GM18508 (cell line): ENCODE data around the gene TPCN1.

ENCODE experiments used
- ATAC-seq: cut with Tn5 transposase; IDR thresholded peaks from one replicate; pipeline ENCODE4 v1.9.1; 2021; ENCODE audit warnings: moderate number of reproducible peaks; ENCODE audit not compliant: insufficient read depth, unreplicated experiment

Gene TPCN1

GRCh38 chr12:113239288-113239771 lies 18.1 kb downstream of the TPCN1 start:
- no peak for ATAC-seq

GRCh38 chr12:113239811-113240331 lies 18.6 kb downstream of the TPCN1 start:
- no peak for ATAC-seq

GRCh38 chr12:113240395-113240794 lies 19.1 kb downstream of the TPCN1 start:
- ATAC-seq: no peak

GRCh38 chr12:113241191-113242025 lies 20.1 kb downstream of the TPCN1 start:
- ATAC-seq: no peak

- ATAC-seq: no peak
These were observed 20.8 kb downstream of the TPCN1 start for GRCh38 chr12:113242026-113242418.

GRCh38 chr12:113242560-113242959 lies 21.3 kb downstream of the TPCN1 start:
- no peak for ATAC-seq

- ATAC-seq: no peak
These were observed 22.8 kb downstream of the TPCN1 start for GRCh38 chr12:113244047-113244460.

GRCh38 chr12:113244478-113244958 lies 23.3 kb downstream of the TPCN1 start:
- no peak for ATAC-seq

GRCh38 chr12:113245695-113246477 lies 24.6 kb downstream of the TPCN1 start:
- no peak for ATAC-seq

GRCh38 chr12:113246478-113247122 lies 25.3 kb downstream of the TPCN1 start:
- ATAC-seq: no peak

GRCh38 chr12:113247123-113248050 lies 26.1 kb downstream of the TPCN1 start:
- ATAC-seq: no peak

GRCh38 chr12:113248051-113248825 lies 27.0 kb downstream of the TPCN1 start:
- no peak for ATAC-seq

GRCh38 chr12:113248842-113249435 lies 27.7 kb downstream of the TPCN1 start:
- ATAC-seq: no peak

- no peak for ATAC-seq
These were observed 28.3 kb downstream of the TPCN1 start for GRCh38 chr12:113249546-113249945.

GRCh38 chr12:113250045-113250444 lies 28.8 kb downstream of the TPCN1 start:
- ATAC-seq: no peak

- no peak for ATAC-seq
These were observed 30.3 kb downstream of the TPCN1 start for GRCh38 chr12:113251404-113252070.

GRCh38 chr12:113252494-113252893 lies 31.2 kb downstream of the TPCN1 start:
- ATAC-seq: no peak
